Measurements from ENCODE around the gene BMPER.

DNA sequence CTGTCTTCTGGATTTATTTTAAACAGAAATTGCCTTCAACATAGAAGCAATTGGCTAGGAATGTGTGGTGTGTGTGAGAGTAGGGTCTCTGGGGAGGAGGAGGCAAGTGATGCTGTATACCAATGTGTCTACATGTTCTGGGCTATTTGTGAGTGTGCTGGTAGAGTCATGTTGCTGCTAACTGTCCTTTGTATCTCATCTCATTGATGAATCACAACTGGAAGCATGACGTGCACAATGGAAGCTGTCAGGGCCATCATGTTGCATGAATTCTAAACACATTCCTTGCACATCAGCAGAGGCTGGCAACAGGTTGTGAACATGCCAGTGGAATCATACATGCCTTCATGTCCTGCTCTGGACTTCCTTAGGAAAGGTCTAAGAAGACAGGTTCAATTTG, 199.7 kb downstream of the BMPER start:
- TF ChIP-seq, protein P1, sequence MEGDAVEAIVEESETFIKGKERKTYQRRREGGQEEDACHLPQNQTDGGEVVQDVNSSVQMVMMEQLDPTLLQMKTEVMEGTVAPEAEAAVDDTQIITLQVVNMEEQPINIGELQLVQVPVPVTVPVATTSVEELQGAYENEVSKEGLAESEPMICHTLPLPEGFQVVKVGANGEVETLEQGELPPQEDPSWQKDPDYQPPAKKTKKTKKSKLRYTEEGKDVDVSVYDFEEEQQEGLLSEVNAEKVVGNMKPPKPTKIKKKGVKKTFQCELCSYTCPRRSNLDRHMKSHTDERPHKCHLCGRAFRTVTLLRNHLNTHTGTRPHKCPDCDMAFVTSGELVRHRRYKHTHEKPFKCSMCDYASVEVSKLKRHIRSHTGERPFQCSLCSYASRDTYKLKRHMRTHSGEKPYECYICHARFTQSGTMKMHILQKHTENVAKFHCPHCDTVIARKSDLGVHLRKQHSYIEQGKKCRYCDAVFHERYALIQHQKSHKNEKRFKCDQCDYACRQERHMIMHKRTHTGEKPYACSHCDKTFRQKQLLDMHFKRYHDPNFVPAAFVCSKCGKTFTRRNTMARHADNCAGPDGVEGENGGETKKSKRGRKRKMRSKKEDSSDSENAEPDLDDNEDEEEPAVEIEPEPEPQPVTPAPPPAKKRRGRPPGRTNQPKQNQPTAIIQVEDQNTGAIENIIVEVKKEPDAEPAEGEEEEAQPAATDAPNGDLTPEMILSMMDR (IDR thresholded peaks at IDR 0.05): no peak
- TF ChIP-seq POLR2A (IDR thresholded peaks at IDR 0.05): no peak
- no peak for TF ChIP-seq POLR2AphosphoS5 (IDR thresholded peaks at IDR 0.05)
- no peak for TF ChIP-seq EP300 (IDR thresholded peaks at IDR 0.05)

All from stomach (tissue), 4 donors.